Activated CD4-positive, alpha-beta T cell treated with anti-CD3 and anti-CD28 coated beads, Interleukin-2, amount 50 U/mL, for 16 hours (primary cell): Measurements from ENCODE around the gene MYL11.
"Not testable (repeated sequence)": the region's sequence is repeated elsewhere in the genome, so short reads cannot be mapped to it uniquely, and the experiment has no call there.

Experiments used
- DNase-seq: peaks from one replicate; pipeline ENCODE4 v3.0.0-alpha.2; 2020

Gene MYL11

DNA sequence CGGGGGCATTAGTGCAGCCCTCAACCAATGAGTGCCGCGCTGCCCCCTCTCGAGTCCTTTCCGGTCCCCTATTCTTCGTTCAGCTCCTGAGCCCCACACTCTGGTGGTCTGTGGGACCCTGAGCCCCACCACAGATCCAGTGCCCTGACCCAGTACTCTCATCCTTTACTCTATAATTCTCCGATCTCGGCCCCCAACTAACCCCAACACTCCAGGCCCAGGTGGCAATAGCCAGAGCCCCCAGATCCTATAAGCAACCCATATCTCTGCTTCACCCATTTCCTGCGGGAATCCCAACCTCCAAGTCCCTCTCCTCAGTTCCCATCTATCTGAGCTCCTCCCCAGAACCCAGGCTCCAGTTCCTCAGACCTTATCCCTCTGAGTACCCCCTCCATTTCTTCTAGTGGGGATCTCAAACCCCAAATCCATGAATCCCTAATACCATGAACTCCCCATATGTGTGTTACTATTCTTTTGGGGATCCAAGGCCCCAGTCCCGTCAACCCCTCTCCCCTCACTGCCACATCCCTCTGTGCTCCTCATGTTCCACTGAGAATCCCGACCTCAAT, 3.3 kb upstream of the MYL11 start:
- no peak for DNase-seq

DNA sequence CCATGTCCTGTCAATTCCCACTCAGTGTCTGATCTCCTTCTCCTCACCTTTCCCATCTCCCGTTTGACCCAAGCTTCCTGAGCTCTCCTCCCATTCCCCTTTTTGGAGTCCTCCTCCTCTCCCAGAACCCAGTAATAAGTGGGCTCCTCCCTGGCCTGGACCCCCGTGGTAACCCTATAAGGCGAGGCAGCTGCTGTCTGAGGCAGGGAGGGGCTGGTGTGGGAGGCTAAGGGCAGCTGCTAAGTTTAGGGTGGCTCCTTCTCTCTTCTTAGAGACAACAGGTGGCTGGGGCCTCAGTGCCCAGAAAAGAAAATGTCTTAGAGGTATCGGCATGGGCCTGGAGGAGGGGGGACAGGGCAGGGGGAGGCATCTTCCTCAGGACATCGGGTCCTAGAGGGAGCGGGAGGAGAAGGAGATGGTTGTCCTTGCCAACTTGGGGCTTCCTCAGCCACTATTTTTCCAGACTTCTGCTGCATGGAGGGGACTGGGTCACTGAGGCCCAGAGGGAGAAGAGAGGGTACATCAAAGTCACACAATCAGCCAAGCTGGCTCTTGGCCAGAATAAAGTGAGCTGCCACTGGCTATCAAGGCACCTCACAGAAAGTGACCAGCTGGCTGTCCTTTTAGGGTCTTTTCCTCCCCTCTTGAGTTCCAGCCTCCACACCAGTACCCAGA, 2.4 kb upstream of the MYL11 start:
- DNase-seq = no peak

DNA sequence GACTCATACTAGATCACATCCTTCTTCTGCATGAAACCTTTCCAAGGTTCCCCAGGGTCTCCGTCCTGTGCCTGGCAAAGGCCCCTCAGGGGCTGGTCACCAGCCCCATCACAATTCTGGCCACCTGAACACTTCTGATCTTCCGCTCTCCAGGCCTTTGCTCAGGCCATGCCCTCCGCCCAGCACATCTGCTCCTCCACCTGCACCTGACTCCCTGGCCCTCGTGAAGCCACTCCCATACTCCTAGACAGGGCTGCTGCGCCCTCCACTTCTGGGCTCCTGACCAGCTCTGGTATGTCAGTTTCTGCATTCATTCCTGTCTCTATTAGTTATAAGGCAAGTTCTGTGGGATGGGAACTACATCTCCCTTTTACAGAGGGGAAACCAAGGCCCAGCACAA, 1.9 kb upstream of the MYL11 start:
- no peak for DNase-seq

DNA sequence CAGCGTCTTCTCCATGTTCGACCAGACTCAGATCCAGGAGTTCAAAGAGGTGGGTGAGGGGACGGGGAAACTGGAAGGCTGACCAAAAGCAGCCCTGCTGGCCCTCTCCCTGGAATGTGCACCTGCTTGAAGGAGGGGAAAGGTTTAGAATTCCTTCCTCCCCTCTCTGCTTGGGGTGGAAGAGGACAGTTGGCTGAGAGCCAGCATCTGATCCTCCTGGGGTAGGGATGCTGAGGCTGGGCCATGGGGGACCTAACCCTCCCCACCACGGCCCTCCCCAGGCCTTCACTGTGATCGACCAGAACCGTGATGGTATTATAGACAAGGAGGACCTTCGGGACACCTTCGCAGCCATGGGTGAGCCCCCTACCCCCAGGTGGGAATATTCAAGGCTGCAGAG, 1.3 kb downstream of the MYL11 start:
- no peak for DNase-seq

DNA sequence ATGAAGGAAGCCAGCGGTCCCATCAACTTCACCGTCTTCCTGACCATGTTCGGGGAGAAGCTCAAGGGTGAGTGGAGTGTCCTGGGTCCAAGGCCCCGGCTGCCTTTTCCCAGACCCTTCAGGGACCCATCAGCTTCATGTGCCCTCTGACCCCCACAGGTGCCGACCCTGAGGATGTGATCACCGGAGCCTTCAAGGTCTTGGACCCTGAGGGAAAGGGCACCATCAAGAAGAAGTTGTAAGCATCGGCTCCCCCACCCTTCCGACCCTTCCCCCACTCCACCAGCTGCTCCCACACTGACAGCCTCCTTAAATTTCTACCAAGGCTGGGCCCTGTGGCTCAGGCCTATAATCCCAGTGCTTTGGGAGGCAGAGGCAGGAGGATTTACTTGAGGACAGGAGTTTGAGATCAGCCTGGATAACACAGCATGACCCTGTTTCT, 1.9 kb downstream of the MYL11 start:
- no peak for DNase-seq

DNA sequence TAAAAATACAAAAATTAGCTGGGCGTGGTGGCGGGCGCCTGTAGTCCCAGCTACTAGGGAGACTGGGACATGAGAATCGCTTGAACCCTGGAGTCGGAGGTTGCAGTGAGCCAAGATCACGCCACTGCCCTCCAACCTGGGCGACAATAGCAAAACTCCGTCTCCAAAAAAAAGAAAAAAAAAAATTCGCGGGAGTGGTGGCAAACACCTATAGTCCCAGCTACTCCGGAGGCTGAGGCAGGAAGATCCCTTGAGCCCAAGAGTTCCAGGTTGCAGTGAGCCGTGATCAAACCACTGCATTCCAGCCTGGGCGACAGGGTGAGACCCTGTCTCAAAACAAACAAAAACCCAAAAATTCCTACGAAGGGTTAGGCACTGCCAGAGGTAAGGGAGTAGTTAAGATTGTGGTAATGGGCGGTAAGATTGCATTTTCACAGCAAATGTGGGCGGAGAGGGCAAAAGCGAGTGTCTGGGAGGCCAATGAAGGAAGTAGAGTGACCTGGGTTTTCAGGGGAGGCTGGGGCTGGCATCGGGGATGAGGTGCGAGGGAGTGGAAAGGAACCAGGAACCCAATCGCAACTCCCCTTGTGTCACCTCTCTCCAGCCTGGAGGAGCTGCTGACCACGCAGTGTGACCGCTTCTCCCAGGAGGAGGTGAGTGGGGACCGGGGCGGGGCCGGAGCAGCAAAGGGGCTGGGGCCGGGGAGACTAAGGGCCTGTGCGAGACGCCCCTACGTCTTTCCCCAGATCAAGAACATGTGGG, 2.6 kb downstream of the MYL11 start:
- DNase-seq = no peak

DNA sequence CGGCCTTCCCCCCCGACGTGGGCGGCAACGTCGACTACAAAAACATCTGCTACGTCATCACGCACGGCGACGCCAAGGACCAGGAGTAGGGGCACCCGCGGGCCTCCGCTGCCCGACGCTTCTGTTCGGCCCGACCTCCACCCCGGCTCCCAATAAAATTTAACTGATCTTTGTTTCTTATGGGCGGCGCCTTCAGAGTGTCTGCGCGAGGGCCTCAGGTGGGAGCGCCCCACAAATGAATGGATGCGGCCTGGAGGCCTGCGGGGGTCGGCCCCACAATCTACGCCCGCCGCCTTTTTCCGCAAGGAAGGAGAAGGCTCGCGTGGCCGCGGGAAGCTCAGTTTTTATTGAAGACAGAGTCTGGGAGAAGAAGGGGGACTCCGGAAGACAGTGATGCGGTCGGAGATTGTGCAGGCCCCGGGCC, 3.2 kb downstream of the MYL11 start:
- peak; percentile 90 for DNase-seq

DNA sequence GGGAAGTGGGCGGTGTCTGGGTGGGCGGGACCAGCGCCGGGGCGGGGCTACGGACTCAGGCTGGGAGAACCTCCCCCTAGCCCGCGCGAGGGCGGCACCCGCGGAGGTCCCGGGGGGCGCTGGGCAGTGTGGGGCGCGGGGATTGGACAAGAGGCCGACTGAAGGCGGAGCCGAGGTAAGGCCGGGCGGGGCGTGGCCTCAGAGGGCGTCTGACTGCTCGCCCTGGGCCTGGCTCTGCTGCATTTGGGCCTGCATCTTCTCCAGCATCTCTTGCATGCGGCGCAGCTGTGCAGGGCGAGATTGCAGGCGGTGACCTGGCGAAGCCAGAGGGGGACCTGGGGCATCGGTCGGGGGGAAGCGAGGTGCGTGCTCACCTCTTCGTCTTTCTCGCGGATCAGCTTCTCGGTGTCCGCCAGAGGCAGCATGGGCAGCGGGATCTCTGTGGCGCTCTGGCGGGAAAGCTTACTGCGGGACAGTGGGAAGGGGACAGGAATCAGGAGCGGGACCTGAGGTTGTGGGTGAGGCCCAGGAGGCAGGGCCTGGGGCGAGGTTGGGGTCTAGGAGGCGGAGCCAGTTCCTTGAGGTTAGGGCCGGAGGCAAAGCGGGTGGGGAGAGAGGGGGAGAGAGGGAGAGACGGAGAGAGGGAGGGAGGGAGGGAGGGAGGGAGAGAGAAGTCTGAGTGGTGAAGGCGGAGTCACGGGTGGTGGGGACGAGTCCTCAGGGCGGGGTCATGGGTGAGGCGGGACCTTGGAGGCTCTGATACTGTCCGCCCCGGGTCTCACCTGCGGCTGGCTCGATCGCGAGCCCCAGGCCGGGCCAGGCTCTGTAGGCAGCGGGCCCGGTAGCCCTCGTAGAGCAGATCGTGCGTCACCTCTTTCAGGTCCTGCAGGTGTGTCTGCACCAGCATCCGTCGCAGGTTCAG, 3.9 kb downstream of the MYL11 start:
- DNase-seq = peak; percentile 99

DNA sequence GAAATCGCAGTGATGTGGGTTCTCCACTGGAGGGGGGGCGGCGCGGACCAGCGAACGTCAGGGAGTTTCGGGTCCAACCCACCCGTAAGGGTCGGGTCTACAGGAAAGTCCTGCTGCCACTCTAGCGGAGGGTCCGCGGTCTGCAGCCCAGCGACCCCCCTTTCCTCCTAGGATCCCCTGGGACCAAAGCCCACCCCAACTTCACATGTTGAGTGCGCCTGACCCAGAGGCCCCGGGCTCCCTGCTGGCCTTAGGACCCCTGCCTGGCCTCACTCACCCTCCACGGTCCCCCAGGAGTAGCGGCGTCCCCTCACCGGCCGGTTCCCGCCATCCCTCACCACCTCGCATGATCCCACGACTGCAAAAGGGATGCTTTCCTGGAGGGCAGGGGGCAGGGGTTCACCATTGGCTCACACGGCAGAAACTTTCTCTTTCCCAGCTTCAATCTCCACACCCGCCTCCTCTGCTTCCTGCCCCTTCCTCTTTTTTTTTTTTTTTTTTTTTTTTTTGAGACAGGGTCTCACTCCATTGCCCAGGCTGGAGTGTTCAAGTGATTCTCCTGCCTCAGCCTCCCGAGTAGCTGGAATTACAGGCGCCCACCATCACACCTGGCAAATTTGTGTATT, 4.7 kb downstream of the MYL11 start:
- no peak for DNase-seq

DNA sequence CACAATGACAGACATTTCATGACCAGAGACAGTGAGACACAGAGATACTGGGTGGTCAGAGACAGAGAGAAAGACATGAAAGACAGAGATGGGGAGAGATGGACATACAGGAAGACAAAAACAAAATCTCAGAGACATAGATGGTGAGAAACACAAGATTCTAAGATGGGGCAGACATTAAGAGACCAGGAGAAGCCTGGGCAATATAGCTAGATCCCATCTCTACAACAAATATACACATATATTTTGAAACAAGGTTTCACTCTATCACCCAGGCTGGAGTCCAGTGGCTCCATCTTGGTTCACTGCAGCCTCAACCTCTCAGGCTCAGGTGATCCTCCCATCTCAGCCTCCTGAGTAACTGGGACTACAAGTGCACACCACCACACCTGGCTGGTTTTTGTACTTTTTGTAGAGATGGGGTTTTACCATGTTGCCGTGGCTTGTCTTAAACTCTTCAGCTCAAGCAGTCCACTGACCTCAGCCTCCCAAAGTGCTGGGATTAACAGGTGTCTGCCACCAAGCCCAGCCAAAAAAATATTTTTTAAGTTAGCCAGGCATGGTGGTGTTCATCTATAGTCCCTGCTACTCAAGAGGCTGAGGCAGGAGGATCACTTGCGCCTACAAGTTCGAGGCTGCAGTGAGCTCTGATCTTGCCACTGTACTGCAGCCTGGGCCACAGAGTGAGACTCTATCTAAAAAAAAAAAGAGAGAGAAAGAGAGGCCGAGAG, 5.6 kb downstream of the MYL11 start:
- no peak for DNase-seq

DNA sequence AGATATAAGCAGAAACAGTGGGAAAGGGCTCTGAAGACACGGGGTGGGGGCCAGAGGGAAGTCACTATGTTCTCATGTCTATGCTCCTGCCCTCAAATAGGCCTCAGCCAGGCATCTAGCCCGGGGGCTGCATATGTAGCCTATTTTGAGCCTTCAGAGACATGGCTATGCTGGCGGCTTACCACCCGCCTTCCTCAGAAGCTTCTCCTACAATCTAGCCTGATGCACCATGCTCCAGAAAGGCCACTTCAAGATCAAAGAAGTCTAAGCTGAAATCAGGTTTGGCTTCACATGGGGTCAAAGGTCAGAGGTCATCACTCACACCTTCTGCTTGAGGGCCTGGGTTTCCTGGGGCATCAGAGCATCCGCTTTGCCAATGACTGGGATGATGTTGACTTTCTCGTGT, 6.2 kb downstream of the MYL11 start:
- DNase-seq = no peak

DNA sequence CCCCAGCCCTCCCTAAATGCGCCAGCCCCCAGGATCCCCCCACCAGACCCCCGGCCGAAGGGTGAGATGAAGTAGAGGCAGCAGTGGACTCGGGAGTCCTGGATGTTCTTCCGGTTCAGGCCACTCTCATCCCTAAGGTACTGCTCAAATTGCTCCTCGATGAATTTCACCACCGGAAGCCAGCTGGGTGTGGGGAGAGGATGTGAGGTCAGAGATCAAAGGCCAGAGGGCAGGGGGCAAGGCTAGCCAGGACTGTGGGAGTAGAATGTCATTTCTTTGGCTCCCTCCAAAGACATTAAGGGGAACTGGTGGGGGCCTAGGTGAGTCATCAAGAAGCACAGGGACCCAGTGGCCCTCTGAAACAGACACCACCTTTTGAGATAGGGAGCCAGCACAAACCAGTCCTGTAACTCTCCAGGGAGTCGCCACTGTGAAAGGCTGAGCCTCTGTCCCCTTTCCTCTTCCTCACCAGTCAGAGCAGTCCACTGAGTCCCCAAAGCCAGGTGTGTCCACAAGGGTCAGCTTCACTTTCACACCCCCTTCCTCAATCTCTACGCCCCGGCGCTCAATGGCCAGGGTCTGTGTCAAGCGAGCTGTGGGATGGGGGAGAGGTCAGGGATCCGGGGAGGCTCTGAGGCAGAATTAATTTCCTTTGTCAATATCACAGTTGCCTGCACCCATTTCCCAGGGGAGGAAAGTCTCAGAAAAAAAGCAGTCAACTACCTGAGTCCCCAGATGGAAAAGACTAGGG, 6.9 kb downstream of the MYL11 start:
- DNase-seq = peak; percentile 68

DNA sequence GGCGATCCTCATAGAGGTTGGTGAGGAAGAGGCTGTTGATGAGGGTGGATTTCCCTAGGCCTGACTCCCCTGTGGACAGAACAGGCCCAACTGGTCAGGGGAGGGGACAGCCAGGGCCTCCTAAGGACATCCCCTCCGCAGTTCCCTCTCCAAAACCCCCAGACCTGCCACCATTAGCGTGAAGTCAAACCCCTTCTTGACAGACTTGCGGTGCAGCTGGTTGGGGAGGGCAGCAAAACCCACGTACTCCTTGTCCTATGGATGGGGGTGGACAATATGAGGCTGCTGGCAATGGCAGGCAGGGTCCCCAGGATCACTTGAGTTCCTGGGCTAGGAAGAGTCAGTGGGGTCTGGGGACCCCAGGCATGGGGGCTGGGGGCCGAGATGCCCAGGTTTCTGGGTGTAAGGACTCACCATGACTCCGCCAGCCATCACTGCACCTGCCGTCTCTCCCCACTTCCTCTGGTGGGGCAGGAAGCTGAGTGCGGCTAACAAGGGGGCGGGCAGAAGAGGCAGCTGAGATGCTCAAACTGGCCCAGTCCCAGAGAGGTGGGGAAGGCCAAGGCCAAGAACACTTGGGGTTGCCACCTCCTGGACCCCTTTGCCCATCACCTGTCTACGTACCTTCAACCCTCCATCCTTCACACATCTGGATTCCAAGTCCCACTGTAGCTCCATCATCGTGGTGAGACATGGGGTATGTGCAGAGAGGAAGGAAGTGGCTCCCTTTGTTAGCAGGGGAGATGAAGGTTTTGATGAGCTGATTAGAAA, 7.7 kb downstream of the MYL11 start, which contains the start of gene SEPTIN1:
Gene SEPTIN1, minus strand, starts transcription at position 451 of the 771 bp plus-strand sequence. Its CDS starts 19 bp downstream, at position 432.
- DNase-seq = peak; percentile 88

DNA sequence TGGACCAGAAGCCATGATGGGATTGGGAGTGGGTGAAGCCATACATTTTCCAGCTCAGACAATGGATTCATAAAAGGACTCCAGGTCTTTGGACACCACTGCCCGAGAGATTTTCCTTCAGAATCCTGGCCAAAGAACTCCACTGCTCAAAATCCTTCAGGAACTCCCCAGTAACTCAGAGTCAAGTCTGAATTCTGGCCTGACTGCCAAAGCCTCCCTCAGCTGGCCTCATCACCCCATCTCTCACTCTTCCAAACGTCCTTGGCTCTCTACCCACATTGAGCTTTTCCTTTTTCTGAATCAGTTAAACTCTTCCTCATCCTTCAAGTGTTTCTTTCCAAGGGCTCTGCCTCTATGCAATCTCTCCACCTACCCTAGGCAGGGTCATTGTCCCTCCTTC, 8.9 kb downstream of the MYL11 start:
- no peak for DNase-seq

DNA sequence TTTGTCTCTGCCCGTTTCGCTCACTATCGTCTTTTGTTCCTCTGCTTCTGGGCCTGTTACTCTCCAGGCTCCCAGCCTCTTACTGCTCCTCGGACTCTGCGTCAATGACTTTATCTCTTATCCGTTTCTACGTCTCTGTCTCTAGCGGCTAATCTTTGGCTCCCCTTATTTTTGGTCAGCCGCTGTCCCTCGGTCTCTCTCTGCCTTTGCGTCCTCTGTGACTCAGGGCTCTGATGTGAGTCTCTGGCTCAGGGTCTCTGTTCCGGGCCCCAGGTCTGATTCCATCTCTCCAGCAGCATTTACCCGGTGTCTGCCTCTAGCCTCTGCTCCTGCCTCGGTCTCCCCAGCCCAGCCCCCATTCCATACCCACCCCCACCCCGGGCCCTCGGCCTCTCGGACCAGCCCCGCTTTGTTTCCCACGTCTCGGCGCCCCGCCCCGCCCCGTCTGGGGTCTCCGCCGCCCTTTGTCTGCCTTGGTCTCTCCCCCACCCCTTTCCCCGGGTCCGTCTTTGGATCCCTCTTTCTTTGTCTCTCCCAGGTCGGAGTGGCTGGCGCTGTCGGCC, 20.1 kb downstream of the MYL11 start:
- DNase-seq = no peak

DNA sequence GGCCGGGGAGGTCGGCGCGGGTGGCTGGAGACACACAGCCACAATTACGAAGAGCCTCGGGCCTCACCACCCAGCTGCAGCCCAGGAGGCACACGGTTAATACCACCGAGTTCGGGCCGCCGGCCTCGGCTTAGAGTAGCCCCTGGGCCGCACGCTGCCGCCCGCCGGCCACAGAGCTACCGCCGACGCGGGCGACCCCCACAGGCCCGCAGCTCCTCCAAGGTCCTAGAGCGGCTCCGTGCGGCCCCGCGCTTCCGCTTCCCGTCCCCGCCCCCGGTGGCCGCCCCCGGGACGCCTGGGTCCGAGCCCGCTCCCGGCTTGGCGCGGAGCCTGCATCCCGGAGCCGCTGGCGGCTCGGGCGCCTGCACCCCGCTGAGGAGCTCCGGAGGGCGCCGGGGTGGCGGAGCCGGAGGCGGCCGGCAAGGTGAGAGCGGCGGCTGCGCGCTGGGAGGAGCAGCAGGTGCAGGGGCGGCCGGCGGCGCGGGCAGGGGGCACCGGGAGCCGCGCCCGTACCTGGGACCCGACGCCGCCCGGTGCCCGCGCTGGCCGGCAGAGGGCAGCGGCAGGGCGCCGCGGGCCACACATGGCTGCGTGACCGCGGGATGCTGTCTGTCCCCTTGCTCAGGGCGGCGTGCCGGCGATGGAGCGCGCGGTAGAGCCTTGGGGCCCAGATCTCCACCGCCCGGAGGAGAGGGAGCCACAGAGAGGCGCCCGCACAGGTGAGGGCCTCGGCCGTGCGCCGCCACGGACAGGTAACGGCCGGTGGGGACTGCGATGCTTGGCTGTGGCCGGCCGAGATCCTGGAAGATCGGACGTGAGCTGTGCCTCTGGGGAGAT, 20.8 kb downstream of the MYL11 start, which contains the start of gene ZNF48:
Gene ZNF48, plus strand, starts transcription at position 266 of the 837 bp plus-strand sequence. Its CDS starts 375 bp downstream, at position 641.
- peak; percentile 51 for DNase-seq

DNA sequence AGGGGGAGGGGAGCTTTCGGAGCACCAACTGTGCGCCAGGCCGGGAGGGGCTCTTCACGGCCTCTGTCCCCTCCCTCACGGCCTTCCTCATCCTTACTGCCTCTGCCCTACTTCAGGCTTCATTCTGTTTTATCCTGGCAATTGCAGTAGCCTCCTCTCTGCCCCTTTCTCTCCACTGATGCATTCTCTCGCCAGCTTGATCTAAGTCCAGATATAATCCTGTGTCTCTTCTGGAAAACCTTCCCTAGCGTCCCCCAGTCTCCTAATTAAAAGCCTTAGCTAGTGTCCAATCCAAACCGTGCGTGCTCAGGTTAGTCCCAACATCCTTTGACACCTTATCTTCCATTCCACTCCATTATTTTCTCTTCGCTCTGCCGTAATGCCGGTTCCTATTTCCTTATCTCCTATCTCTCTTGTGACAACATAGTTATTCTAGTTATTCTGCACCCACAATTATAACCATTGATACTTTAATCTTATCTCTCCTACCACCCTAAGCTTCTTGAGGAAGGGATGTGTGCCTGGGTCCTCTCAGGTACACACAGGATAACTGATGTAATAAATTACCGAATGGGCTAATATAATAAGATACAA, 21.5 kb downstream of the MYL11 start:
- DNase-seq = no peak

DNA sequence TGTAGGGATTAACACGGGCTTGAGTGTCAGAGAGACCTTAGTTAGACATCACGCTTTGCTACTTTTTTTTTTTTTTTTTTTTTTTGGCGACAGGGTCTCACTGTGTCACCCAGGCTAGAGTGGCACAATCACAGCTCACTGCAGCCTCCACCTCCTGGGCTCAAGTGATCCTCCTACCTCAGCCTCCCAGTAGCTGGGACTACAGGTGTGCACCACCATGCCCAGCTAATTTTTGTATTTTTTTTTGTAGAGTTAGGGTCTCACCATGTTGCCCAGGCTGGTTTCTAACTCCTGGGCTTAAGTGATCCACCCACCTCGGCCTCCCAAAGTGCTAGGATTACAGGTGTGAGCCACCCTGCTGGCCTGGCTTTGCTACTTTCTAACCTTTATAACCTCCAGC, 22.0 kb downstream of the MYL11 start:
- DNase-seq = not testable (repeated sequence)
